IMR-90 (cell line): ENCODE measurements around the gene SMIM36. TPM values are rescaled to one million over a fixed set of nuclear protein-coding genes. Genes with fewer than 3 reads are reported as not detected.

Source experiments
- ATAC-seq: fragments of 200-7000 bp; cut with Tn5 transposase; 2 replicates; pipeline ENCODE4 v1.9.1; 2020; ENCODE audit warnings: low read depth, mild to moderate bottlenecking, moderate library complexity
- BruUV-seq: library from RNA; stranded (reverse); fragments of 400-500 nt; replicated peaks from 2 replicates; lab custom pipeline; 2021; lab: Mats Ljungman, UMichigan
- CTCF ChIA-PET: fragments of 300-600 bp; formaldehyde crosslinking; extraction: SDS; loops from one replicate; lab custom pipeline; 2021; ENCODE audit warnings: antibody characterized with exemption; lab: Yijun Ruan, JAX
- POLR2A ChIA-PET: fragments of 300-600 bp; sonication (Branson Sonifier 250); formaldehyde crosslinking; loops from one replicate; lab custom pipeline; 2022; ENCODE audit warnings: antibody characterized with exemption; ENCODE audit not compliant: unreplicated experiment; lab: Charles Lee
- DNase-seq: peaks from one replicate; pipeline ENCODE4 v3.0.0; 2013
- H2AFZ ChIP-seq: replicated peaks from 2 replicates; pipeline ENCODE3; 2013; ENCODE audit warnings: low read length, mild to moderate bottlenecking; ENCODE audit not compliant: poor library complexity
- H2AK5ac ChIP-seq: 2 replicates; pipeline ENCODE4 v1.6.1; 2013; ENCODE audit warnings: low read depth, low read length, inconsistent platforms
- H2AK9ac ChIP-seq: replicated peaks from 2 replicates; pipeline ENCODE3; 2013; ENCODE audit warnings: mild to moderate bottlenecking, low read depth, low read length, moderate library complexity; ENCODE audit not compliant: poor library complexity
- H2BK120ac ChIP-seq: 2 replicates; pipeline ENCODE4 v1.6.1; 2013; ENCODE audit warnings: low read depth, low read length, inconsistent platforms
- H2BK15ac ChIP-seq: 3 replicates; pipeline ENCODE4 v1.6.1; 2013; ENCODE audit warnings: low read depth, low read length, inconsistent platforms
- H2BK20ac ChIP-seq: 2 replicates; pipeline ENCODE4 v1.6.1; 2013; ENCODE audit warnings: low read depth, mild to moderate bottlenecking, inconsistent platforms, low read length, moderate library complexity
- H2BK5ac ChIP-seq: 2 replicates; pipeline ENCODE4 v1.6.1; 2013; ENCODE audit warnings: mild to moderate bottlenecking, low read depth, low read length, inconsistent platforms; ENCODE audit not compliant: poor library complexity, severe bottlenecking
- H3K14ac ChIP-seq: replicated peaks from 2 replicates; pipeline ENCODE4 v1.6.1; 2013; ENCODE audit warnings: low read depth, low read length, inconsistent platforms
- H3K18ac ChIP-seq: 2 replicates; pipeline ENCODE4 v1.6.1; 2013; ENCODE audit warnings: low read depth, low read length, control low read depth
- H3K23ac ChIP-seq: 2 replicates; pipeline ENCODE4 v1.6.1; 2013; ENCODE audit warnings: low read depth, low read length, inconsistent platforms
- H3K27ac ChIP-seq: 2 replicates; pipeline ENCODE4 v1.5.1; 2013; ENCODE audit warnings: mild to moderate bottlenecking, control low read depth, low read length; ENCODE audit not compliant: insufficient read depth
- H3K27me3 ChIP-seq: 2 replicates; pipeline ENCODE4 v1.6.1; 2013; ENCODE audit warnings: low read length; ENCODE audit not compliant: control insufficient read depth, insufficient read depth
- H3K36me3 ChIP-seq: 2 replicates; pipeline ENCODE4 v1.6.1; 2013; ENCODE audit warnings: low read length, mixed read lengths; ENCODE audit not compliant: control insufficient read depth, insufficient read depth
- H3K4ac ChIP-seq: 2 replicates; pipeline ENCODE4 v1.6.1; 2013; ENCODE audit warnings: low read depth, low read length, inconsistent platforms
- H3K4me1 ChIP-seq: 2 replicates; pipeline ENCODE4 v1.6.1; 2013; ENCODE audit warnings: low read length, mixed read lengths; ENCODE audit not compliant: control insufficient read depth, insufficient read depth
- H3K4me2 ChIP-seq: 2 replicates; pipeline ENCODE4 v1.6.1; 2013; ENCODE audit warnings: low read depth, mild to moderate bottlenecking, control low read depth, low read length, moderate library complexity
- H3K4me3 ChIP-seq: 2 replicates; pipeline ENCODE4 v1.5.1; 2013; ENCODE audit warnings: low read depth, mild to moderate bottlenecking, control low read depth, low read length, moderate library complexity; ENCODE audit not compliant: insufficient read depth
- H3K56ac ChIP-seq: 2 replicates; pipeline ENCODE4 v1.6.1; 2013; ENCODE audit warnings: low read length, inconsistent platforms; ENCODE audit not compliant: insufficient read depth; ENCODE audit errors: extremely low read depth
- H3K79me1 ChIP-seq, 2 experiments: 2 replicates each; pipeline ENCODE4 v1.6.1; 2013; ENCODE audit warnings: low read length in 2 of 2, inconsistent platforms in 1 of 2, low read depth in 1 of 2
- H3K9ac ChIP-seq: 2 replicates; pipeline ENCODE4 v1.6.1; 2013; ENCODE audit warnings: low read depth, low read length, control low read depth
- H3K9me1 ChIP-seq: 2 replicates; pipeline ENCODE4 v1.6.1; 2013; ENCODE audit warnings: low read length, inconsistent platforms; ENCODE audit not compliant: insufficient read depth
- H3K9me3 ChIP-seq: 2 replicates; pipeline ENCODE4 v1.6.1; 2013; ENCODE audit warnings: low read length; ENCODE audit not compliant: control insufficient read depth, insufficient read depth
- H4K20me1 ChIP-seq: 2 replicates; pipeline ENCODE4 v1.6.1; 2013; ENCODE audit warnings: low read length, inconsistent platforms; ENCODE audit not compliant: insufficient read depth
- H4K5ac ChIP-seq: 2 replicates; pipeline ENCODE4 v1.6.1; 2013; ENCODE audit warnings: mild to moderate bottlenecking, low read depth, low read length, control low read depth
- H4K8ac ChIP-seq, 2 experiments: 2 replicates each; pipeline ENCODE4 v1.6.1; 2013; ENCODE audit warnings: low read depth in 2 of 2, low read length in 2 of 2, control low read depth in 1 of 2, inconsistent platforms in 1 of 2
- H4K91ac ChIP-seq: 2 replicates; pipeline ENCODE4 v1.6.1; 2013; ENCODE audit warnings: low read depth, low read length, inconsistent platforms; ENCODE audit not compliant: insufficient read depth
- CHD1 ChIP-seq: IDR thresholded peaks from 2 replicates; pipeline ENCODE4 v1.6.1; 2012; ENCODE audit warnings: low read depth, low read length, improper control_type of control experiment
- CTCF ChIP-seq: conservative IDR thresholded peaks from 2 replicates; pipeline ENCODE4 v1.5.1; 2012; ENCODE audit warnings: mild to moderate bottlenecking, low read depth, low read length, improper control_type of control experiment
- FOS ChIP-seq: fragments of 150-350 bp; IDR thresholded peaks from 2 replicates; pipeline ENCODE4 v1.6.1; 2016; ENCODE audit warnings: low read depth, low read length
- MAZ ChIP-seq: IDR thresholded peaks from 2 replicates; pipeline ENCODE4 v1.6.1; 2012; ENCODE audit warnings: low read depth, mild to moderate bottlenecking, low read length, improper control_type of control experiment, moderate library complexity, borderline replicate concordance
- MXI1 ChIP-seq: IDR thresholded peaks from 2 replicates; pipeline ENCODE4 v1.6.1; 2012; ENCODE audit warnings: low read depth, mild to moderate bottlenecking, low read length, moderate library complexity, borderline replicate concordance
- NFE2L2 ChIP-seq: fragments of 150-350 bp; IDR thresholded peaks from 2 replicates; pipeline ENCODE4 v1.6.1; 2016; ENCODE audit warnings: low read depth, mild to moderate bottlenecking, low read length
- POLR2A ChIP-seq: IDR thresholded peaks from 2 replicates; pipeline ENCODE4 v1.6.1; 2012; ENCODE audit warnings: mild to moderate bottlenecking, low read depth, low read length
- RAD21 ChIP-seq: IDR thresholded peaks from 2 replicates; pipeline ENCODE4 v1.6.1; 2012; ENCODE audit warnings: low read length, improper control_type of control experiment
- RCOR1 ChIP-seq: IDR thresholded peaks from 2 replicates; pipeline ENCODE4 v1.6.1; 2012; ENCODE audit warnings: mild to moderate bottlenecking, low read length, improper control_type of control experiment; ENCODE audit not compliant: insufficient replicate concordance
- RFX5 ChIP-seq: IDR thresholded peaks from 2 replicates; pipeline ENCODE4 v1.8.0; 2012; ENCODE audit warnings: low read depth, mild to moderate bottlenecking, low read length, moderate library complexity
- USF2 ChIP-seq: fragments of 150-350 bp; IDR thresholded peaks from 2 replicates; pipeline ENCODE4 v1.6.1; 2017; ENCODE audit warnings: mild to moderate bottlenecking, antibody characterized with exemption, low read length, low read depth
- WGBS, 2 experiments: methylation state at CpG; one replicate each; pipeline versions ENCODE4 v1.1.5 to v1.1.7; 2013; ENCODE audit warnings: missing lambda C conversion rate in 2 of 2; ENCODE audit not compliant: insufficient read length in 1 of 2; ENCODE audit errors: extremely low coverage in 2 of 2; 5-methylcytosine and 5-hydroxymethylcytosine counted together
- dilution Hi-C: fragments of 300-500 bp; cut with HindIII; formaldehyde crosslinking; loops from one replicate; pipeline ENCODE4 v1.14.3; 2018; ENCODE audit warnings: low sequenced_read_pairs; ENCODE audit not compliant: unreplicated experiment
- in situ Hi-C: fragments of 300-500 bp; cut with MboI; formaldehyde crosslinking; loops from 3 replicates; pipeline ENCODE4 v1.14.3; 2019; ENCODE audit warnings: low sequenced_read_pairs, inconsistent platforms, mixed read lengths
- intact Hi-C: fragments of 100-400 bp; cut with micrococcal nuclease; formaldehyde crosslinking; loops from 2 replicates; pipeline ENCODE4 v1.10.0; 2022
- polyA plus RNA-seq, 3 experiments: library from polyadenylated mRNA; depleted of rRNA; stranded (reverse); fragments of >200 nt; gene quantifications; 2 replicates each; pipeline ENCODE4 v1.2.3, GENCODE V29; 2012; ENCODE audit warnings: low replicate concordance in 1 of 3
- total RNA-seq: library from RNA; depleted of rRNA; stranded (reverse); fragments of >200 nt; gene quantifications from 2 replicates; pipeline ENCODE4 v1.2.3, GENCODE V29; 2012

The SMIM36 gene
- total and polyA plus RNA-seq, 2 of the 4 experiments (the other 2 are of a cell fraction): not detected

- Histone ChIP-seq H3K27ac (no peak overlapping the region), H4K8ac (no peak overlapping the region), H3K4me1 (peaks cover 3% of the 10 kb centered on the region), H2AFZ (no peak overlapping the region), H3K14ac (no peak overlapping the region), H3K9me3 (no peaks in the 10 kb centered on the region), H2BK15ac (no peak overlapping the region), H4K5ac (no peak overlapping the region), H2BK120ac (no peak overlapping the region), H3K27me3 (no peaks in the 10 kb centered on the region), H2AK5ac (no peak overlapping the region), H4K91ac (no peak overlapping the region), H3K36me3 (peaks cover 23% of the 10 kb centered on the region), H3K4me2 (no peak overlapping the region), H3K79me1 (peaks cover 30 to 37% of the 10 kb centered on the region in 2 experiments), H2AK9ac (no peak overlapping the region), H3K9ac (no peak overlapping the region), H3K9me1 (peaks cover 3% of the 10 kb centered on the region; the same call in 1 of the 2 replicates), H3K56ac (no peak overlapping the region), H2BK20ac (no peak overlapping the region), H3K4ac (no peak overlapping the region), H2BK5ac (no peak overlapping the region), H3K23ac (no peak overlapping the region), H3K18ac (no peak overlapping the region), H4K20me1 (no peaks in the 10 kb centered on the region), H3K4me3 (no peak overlapping the region)
- BruUV-seq: no TSS peak
- 100% methylated on average over 2 of the region's 4 CpGs; no CpG with 5 or more reads in 1 of the 2 experiments for WGBS, 2 experiments
- in situ Hi-C loops (no loop called here), dilution Hi-C loops (no loop called here), intact Hi-C loops (no loop called here)
- no peak for TF ChIP-seq POLR2A
- TF ChIP-seq CTCF: no peak
- TF ChIP-seq RAD21: no peak
- no peak for TF ChIP-seq RCOR1
- TF ChIP-seq CHD1: no peak
- TF ChIP-seq NFE2L2: no peak
- TF ChIP-seq RFX5: no peak
- no peak for TF ChIP-seq USF2
- TF ChIP-seq FOS: no peak
- no peak for TF ChIP-seq MXI1
- TF ChIP-seq MAZ: no peak
- ATAC-seq (no peak), DNase-seq (no peak)
- ChIA-PET POLR2A (no interaction called here), CTCF (interaction anchor here (0.6 kb wide), 1 partner anchor 99 kb away, joined by 6 read pairs; no protein-coding TSS in a partner anchor)
Observed at GRCh38 chr17:55414983-55415382, 96.3 kb downstream of the SMIM36 start.
